ENCODE results near the gene MAP3K14.

The MAP3K14 gene
- 69.0 to 153 (median 98.7) reads per million in 9 experiments for total RNA-seq

DNA sequence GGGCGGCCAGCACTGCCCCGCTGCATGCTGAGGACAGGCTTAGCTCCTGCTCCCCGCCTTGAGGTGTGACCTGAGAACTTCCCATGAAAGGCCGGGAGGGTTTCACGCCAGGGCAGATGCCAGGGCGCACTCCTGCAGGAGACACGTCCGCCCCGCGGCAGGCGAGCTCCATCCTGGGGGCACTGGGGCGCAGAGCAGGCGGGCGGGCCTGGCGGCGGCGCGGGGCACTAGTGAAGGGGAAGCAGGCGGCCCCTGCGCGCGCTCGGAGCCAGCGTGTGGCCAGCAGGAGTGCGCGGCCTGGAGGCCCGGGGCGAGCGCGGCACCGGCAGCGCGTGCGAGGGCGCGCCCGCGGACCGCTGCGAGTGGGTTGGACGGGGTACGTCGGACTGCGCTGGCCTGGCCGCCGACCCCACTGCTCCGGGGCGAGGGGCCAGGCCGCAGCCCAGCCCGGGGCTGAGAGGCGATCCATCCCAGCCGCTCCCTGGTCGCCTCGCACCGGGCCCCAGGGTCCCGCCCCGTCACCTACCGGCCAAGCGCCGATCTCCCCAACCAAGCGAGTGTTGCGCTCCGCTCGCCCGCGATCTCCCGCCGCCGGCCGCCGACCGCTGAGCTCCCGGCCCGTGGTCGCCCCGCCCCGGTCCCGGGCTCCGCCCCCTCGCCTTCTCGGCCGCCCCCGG, at the start of gene MAP3K14:
Gene MAP3K14, minus strand, starts transcription at position 587 of the 677 bp plus-strand sequence. CDS start 26,275 bp downstream, outside the sequence.
- peak within 1 kb of the TSS; percentile 82 to 88 for H3K4me3 Mint-ChIP-seq
- H3K27ac Mint-ChIP-seq, result peak within 1 kb of the TSS; percentile 91 to 93
- H3K27me3 Mint-ChIP-seq, result no peaks in the 10 kb centered on the region
- no peaks in the 10 kb centered on the region for H3K9me3 Mint-ChIP-seq
- H3K36me3 Mint-ChIP-seq (ENCODE audit: insufficient read depth), result peaks cover 17% of the 10 kb centered on the region
- ATAC-seq (replicated peaks) (peak; percentile 39), DNase-seq (peak; percentile 66 to 71 (median 68))
- H3K4me1 Mint-ChIP-seq (ENCODE audit: low read depth in 2 of 2), result peaks cover 70 to 71% of the 10 kb centered on the region in 2 donors

DNA sequence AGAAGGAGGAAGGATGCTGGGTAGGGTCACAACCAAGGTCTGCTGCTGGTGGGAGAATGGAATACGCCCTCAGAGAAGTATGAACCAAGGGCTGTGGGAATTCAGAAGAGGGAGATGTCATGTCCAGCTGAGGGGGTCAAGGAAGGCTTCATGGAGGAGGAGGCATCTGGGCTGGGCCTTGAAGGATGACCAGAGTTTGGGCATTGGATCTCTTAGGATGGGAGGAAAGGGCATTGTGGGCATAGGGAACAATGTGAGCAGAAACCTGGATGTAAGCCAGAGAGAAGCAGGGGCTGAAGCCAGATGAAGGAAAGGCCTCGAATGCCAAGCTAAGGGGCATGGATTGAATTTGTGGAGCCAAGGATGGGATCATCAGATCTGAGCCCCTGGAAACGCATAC, 49.2 kb upstream of the MAP3K14 start:
- H3K4me3 Mint-ChIP-seq, result no peak overlapping the region

DNA sequence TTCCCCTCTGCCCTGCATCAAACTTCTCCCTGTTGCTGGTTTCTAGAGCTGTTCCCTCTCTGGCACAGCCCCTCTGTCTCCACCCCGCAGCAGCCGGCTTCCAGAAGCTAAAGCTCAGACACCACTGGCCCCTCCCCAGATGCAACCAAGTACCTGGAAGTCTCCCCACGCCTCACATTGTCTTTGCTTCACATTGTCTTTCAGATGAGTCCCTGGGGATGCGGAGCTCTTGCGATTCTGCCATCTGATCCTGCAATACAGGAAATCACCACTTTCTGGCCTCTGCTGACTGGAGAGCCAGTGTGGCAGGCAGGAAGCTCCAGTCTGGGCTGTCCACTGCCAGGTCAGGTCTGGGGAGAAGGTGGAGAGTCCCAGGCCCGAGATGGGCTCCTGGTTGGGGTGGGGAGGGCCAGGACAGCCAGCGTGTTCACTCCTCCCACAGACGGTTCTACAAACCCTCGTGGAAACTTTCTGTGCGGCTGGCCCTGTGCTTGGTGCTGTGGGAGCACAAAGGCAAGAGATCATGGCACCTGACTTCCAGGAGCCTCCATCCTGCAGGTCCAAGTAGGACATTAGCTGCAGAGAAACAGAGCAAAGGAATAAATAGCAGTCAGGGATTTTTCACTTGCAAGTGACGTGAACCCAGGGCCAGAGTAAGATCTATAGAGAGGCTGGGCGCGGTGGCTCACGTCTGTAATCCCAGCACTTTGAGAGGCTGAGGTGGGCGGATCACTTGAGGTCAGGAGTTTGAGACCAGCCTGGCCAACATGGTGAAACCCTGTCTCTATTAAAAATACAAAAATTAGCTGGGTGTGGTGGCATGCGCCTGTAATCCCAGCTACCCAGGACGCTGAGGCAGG, 47.9 kb upstream of the MAP3K14 start:
- H3K4me1 Mint-ChIP-seq (ENCODE audit: low read depth in 2 of 2), result no peaks in the 10 kb centered on the region
- no peak overlapping the region for H3K4me3 Mint-ChIP-seq
- no peaks in the 10 kb centered on the region for H3K36me3 Mint-ChIP-seq (ENCODE audit: insufficient read depth)
- no peaks in the 10 kb centered on the region for H3K9me3 Mint-ChIP-seq
- H3K27ac Mint-ChIP-seq, result no peak overlapping the region
- no peak for DNase-seq
- H3K27me3 Mint-ChIP-seq, result peaks cover 37 to 53% of the 10 kb centered on the region in 2 donors
- no peak for ATAC-seq (replicated peaks)

More for the DNA sequence above, 49.2 kb upstream of the MAP3K14 start:
- H3K36me3 Mint-ChIP-seq (ENCODE audit: insufficient read depth), result no peaks in the 10 kb centered on the region
- H3K9me3 Mint-ChIP-seq, result no peaks in the 10 kb centered on the region
- DNase-seq (no peak), ATAC-seq (replicated peaks) (no peak)
- no peaks in the 10 kb centered on the region for H3K4me1 Mint-ChIP-seq (ENCODE audit: low read depth in 2 of 2)
- no peak overlapping the region for H3K27ac Mint-ChIP-seq
- peaks cover 37 to 53% of the 10 kb centered on the region in 2 donors for H3K27me3 Mint-ChIP-seq

GRCh38 chr17:45363498-45363897, 46.7 kb upstream of the MAP3K14 start:
- H3K4me1 Mint-ChIP-seq (ENCODE audit: low read depth in 2 of 2), result no peaks in the 10 kb centered on the region
- no peak overlapping the region for H3K27ac Mint-ChIP-seq
- H3K4me3 Mint-ChIP-seq, result no peak overlapping the region
- H3K9me3 Mint-ChIP-seq, result no peaks in the 10 kb centered on the region
- peaks cover 37 to 53% of the 10 kb centered on the region in 2 donors for H3K27me3 Mint-ChIP-seq
- H3K36me3 Mint-ChIP-seq (ENCODE audit: insufficient read depth), result no peaks in the 10 kb centered on the region
- ATAC-seq (replicated peaks) (no peak), DNase-seq (no peak)

DNA sequence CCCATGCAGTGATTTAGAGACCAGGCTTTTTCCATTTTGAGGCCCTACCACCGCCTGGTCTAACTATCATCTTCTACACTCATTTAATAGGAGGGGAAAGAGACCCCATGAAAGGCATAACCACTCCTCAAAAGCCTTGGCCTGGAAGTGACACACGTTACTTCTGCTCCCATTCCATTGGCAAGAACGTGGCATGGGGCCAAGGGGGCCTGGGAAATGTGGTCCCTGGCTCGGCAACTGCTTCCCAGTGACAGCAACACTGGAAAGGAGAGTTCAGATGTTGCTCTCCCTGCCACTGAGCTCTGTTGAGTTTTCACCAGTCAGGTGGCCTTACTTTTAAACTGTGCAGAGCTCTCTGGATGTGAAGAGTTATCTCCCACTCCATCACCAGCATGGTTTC, 45.2 kb upstream of the MAP3K14 start:
- Mint-ChIP-seq H3K4me3 (no peak overlapping the region), H3K9me3 (no peaks in the 10 kb centered on the region), H3K4me1 (ENCODE audit: low read depth in 2 of 2) (no peaks in the 10 kb centered on the region), H3K36me3 (ENCODE audit: insufficient read depth) (no peaks in the 10 kb centered on the region), H3K27me3 (peaks cover 37 to 53% of the 10 kb centered on the region in 2 donors), H3K27ac (no peak overlapping the region)
- DNase-seq (no peak), ATAC-seq (replicated peaks) (no peak)

- ATAC-seq (replicated peaks) (no peak), DNase-seq (no peak)
- no peaks in the 10 kb centered on the region for H3K36me3 Mint-ChIP-seq (ENCODE audit: insufficient read depth)
- H3K27ac Mint-ChIP-seq, result no peak overlapping the region
- H3K9me3 Mint-ChIP-seq, result no peaks in the 10 kb centered on the region
- H3K4me3 Mint-ChIP-seq, result no peak overlapping the region
- H3K4me1 Mint-ChIP-seq (ENCODE audit: low read depth in 2 of 2), result no peaks in the 10 kb centered on the region
- peaks cover 37 to 53% of the 10 kb centered on the region in 2 donors for H3K27me3 Mint-ChIP-seq
Observed at GRCh38 chr17:45361451-45361850, 44.6 kb upstream of the MAP3K14 start.

DNA sequence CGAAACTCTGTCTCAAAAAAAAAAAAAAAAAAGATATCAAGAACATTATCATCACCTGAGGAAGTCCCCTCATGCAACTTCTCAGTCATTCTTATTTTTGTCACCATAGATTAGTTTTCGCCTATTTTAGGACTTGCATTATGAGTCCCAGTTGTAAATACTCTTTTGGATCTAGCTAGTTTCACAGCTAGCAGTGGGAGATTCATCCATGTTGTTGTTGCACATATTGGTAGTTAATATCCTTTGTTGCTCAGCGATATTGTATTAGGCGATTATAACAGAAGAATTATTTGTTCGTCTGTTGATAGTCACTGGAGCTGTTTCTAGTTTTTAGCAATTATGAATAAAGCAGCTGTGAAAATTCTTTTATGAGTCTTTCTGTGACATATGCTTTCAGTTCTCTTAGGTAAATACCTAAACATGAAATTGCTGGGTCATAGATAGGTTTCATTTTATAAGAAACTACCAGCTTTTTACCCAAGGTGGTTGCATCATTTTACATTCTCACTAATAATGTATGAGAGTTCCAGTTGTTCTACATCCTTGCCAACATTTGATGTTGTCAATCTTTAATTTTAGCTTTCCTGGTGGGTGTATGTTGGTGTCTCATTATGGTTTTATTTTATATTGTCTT, 40.7 kb upstream of the MAP3K14 start:
- ATAC-seq (replicated peaks), result no peak
- H3K36me3 Mint-ChIP-seq (ENCODE audit: insufficient read depth), result peaks cover 3% of the 10 kb centered on the region
- H3K4me3 Mint-ChIP-seq, result no peak overlapping the region
- no peak overlapping the region for H3K27ac Mint-ChIP-seq
- DNase-seq, result no peak
- H3K4me1 Mint-ChIP-seq (ENCODE audit: low read depth in 2 of 2), result peaks cover 3 to 7% of the 10 kb centered on the region in 2 donors
- H3K27me3 Mint-ChIP-seq, result peaks cover 19 to 22% of the 10 kb centered on the region in 2 donors
- H3K9me3 Mint-ChIP-seq, result no peaks in the 10 kb centered on the region

GRCh38 chr17:45355087-45355486, 38.3 kb upstream of the MAP3K14 start:
- no peak overlapping the region for H3K4me3 Mint-ChIP-seq
- H3K9me3 Mint-ChIP-seq, result no peaks in the 10 kb centered on the region
- H3K27me3 Mint-ChIP-seq, result no peaks in the 10 kb centered on the region
- no peak overlapping the region for H3K27ac Mint-ChIP-seq
- ATAC-seq (replicated peaks) (no peak), DNase-seq (no peak)
- H3K36me3 Mint-ChIP-seq (ENCODE audit: insufficient read depth), result peaks cover 3% of the 10 kb centered on the region
- H3K4me1 Mint-ChIP-seq (ENCODE audit: low read depth in 2 of 2), result peaks cover 3 to 7% of the 10 kb centered on the region in 2 donors

- DNase-seq (no peak), ATAC-seq (replicated peaks) (no peak)
- no peaks in the 10 kb centered on the region for H3K27me3 Mint-ChIP-seq
- peaks cover 3% of the 10 kb centered on the region for H3K36me3 Mint-ChIP-seq (ENCODE audit: insufficient read depth)
- no peak overlapping the region for H3K27ac Mint-ChIP-seq
- H3K9me3 Mint-ChIP-seq, result no peaks in the 10 kb centered on the region
- no peak overlapping the region for H3K4me3 Mint-ChIP-seq
- H3K4me1 Mint-ChIP-seq (ENCODE audit: low read depth in 2 of 2), result peaks cover 3 to 7% of the 10 kb centered on the region in 2 donors
Observed at GRCh38 chr17:45353043-45353442, 36.2 kb upstream of the MAP3K14 start.

GRCh38 chr17:45351831-45352230, 35.0 kb upstream of the MAP3K14 start:
- DNase-seq, result no peak
- Mint-ChIP-seq H3K9me3 (no peaks in the 10 kb centered on the region), H3K36me3 (ENCODE audit: insufficient read depth) (peaks cover 3% of the 10 kb centered on the region), H3K4me3 (no peak overlapping the region), H3K27me3 (no peaks in the 10 kb centered on the region), H3K27ac (no peak overlapping the region), H3K4me1 (ENCODE audit: low read depth in 2 of 2) (peaks cover 3 to 7% of the 10 kb centered on the region in 2 donors)
- ATAC-seq (replicated peaks), result no peak

- Mint-ChIP-seq H3K27me3 (peaks cover under 1 to 4% of the 10 kb centered on the region in 2 donors), H3K36me3 (ENCODE audit: insufficient read depth) (no peaks in the 10 kb centered on the region), H3K9me3 (no peaks in the 10 kb centered on the region), H3K4me1 (ENCODE audit: low read depth in 2 of 2) (no peaks in the 10 kb centered on the region), H3K27ac (no peak overlapping the region), H3K4me3 (no peak overlapping the region)
- no peak for DNase-seq
- ATAC-seq (replicated peaks), result no peak
Observed at GRCh38 chr17:45347444-45347843, 30.6 kb upstream of the MAP3K14 start.

GRCh38 chr17:45346216-45347015, 29.6 kb upstream of the MAP3K14 start:
- Mint-ChIP-seq H3K27me3 (peaks cover 5 to 14% of the 10 kb centered on the region in 2 donors), H3K9me3 (no peaks in the 10 kb centered on the region), H3K36me3 (ENCODE audit: insufficient read depth) (no peaks in the 10 kb centered on the region), H3K4me3 (no peak overlapping the region), H3K4me1 (ENCODE audit: low read depth in 2 of 2) (no peaks in the 10 kb centered on the region), H3K27ac (no peak overlapping the region)
- DNase-seq, result no peak
- ATAC-seq (replicated peaks), result no peak

Measured in effector memory CD8-positive, alpha-beta T cell (primary cell).